HepG2 (cell line): ENCODE results near the gene SULT4A1. TPM values are rescaled to one million over a fixed set of nuclear protein-coding genes. Genes with fewer than 3 reads are reported as not detected.

ENCODE experiments used
- ATAC-seq: fragments of 200-7000 bp; cut with Tn5 transposase; 3 replicates; pipeline ENCODE4 v1.9.1; 2020; ENCODE audit warnings: mild to moderate bottlenecking, moderate library complexity
- BruUV-seq: library from RNA; stranded (reverse); fragments of 400-500 nt; replicated peaks from 2 replicates; lab custom pipeline; 2021; lab: Mats Ljungman, UMichigan
- CTCF ChIA-PET: fragments of 300-600 bp; formaldehyde crosslinking; extraction: SDS; loops from one replicate; lab custom pipeline; 2021; ENCODE audit warnings: low total read pairs, inconsistent platforms, low intra/inter-chr PET ratio; lab: Yijun Ruan, JAX
- POLR2A ChIA-PET: fragments of 350-600 bp; sonication (Branson Sonifier 250); formaldehyde crosslinking; loops from one replicate; lab custom pipeline; 2020; ENCODE audit warnings: antibody characterized with exemption, inconsistent platforms; lab: Yijun Ruan, JAX
- DNase-seq: peaks from one replicate; pipeline ENCODE4 v3.0.0-alpha.2; 2015; ENCODE audit warnings: low spot score
- FAIRE-seq: peaks from 3 replicates; lab custom pipeline; 2011; peaks lifted over from hg19 to GRCh38; lab: Jason Lieb, UNC
- H2AFZ ChIP-seq: one replicate; pipeline ENCODE4 v1.6.1; 2011; ENCODE audit warnings: low read length, inconsistent platforms
- H3K27ac ChIP-seq: fragments of 300-600 bp; 3 replicates; pipeline ENCODE4 v1.8.0; 2011; ENCODE audit warnings: mixed run types, mild to moderate bottlenecking, mixed read lengths, low read length, inconsistent platforms; ENCODE audit not compliant: insufficient read depth; ENCODE audit errors: extremely low read length
- H3K27me3 ChIP-seq, 2 experiments: fragments of 200-600 bp in 1 of 2; 2 replicates in 1 of 2; 3 replicates in 1 of 2; pipeline versions ENCODE4 v1.6.0 to v1.8.0; 2011; ENCODE audit warnings: low read length in 2 of 2, mild to moderate bottlenecking in 2 of 2, moderate library complexity in 2 of 2, inconsistent platforms in 1 of 2; ENCODE audit not compliant: insufficient read depth in 2 of 2, control insufficient read depth in 1 of 2
- H3K36me3 ChIP-seq, 2 experiments: fragments of 200-600 bp in 1 of 2; replicated peaks in 1 of 2; 2 replicates in 1 of 2; 3 replicates in 1 of 2; pipeline versions ENCODE4 v1.5.1 to v1.8.0; 2011; ENCODE audit warnings: low read length in 2 of 2, inconsistent platforms in 1 of 2; ENCODE audit not compliant: insufficient read depth in 2 of 2, control insufficient read depth in 1 of 2
- H3K4me1 ChIP-seq: 2 replicates; pipeline ENCODE4 v1.5.1; 2012; ENCODE audit warnings: low read length, inconsistent platforms; ENCODE audit not compliant: insufficient read depth
- H3K4me2 ChIP-seq: 2 replicates; pipeline ENCODE4 v1.6.0; 2011; ENCODE audit warnings: low read depth, low read length, inconsistent platforms
- H3K4me3 ChIP-seq, 3 experiments: fragments of 200-600 bp in 1 of 3; sonication (generic), shearing (Covaris generic) in 1 of 3; replicated peaks in 1 of 3; 2 replicates each; pipeline ENCODE4 v1.5.1; 2011 to 2016; ENCODE audit warnings: low read length in 3 of 3, inconsistent platforms in 2 of 3, low read depth in 2 of 3, mild to moderate bottlenecking in 2 of 3, control low read depth in 1 of 3, mixed read lengths in 1 of 3; ENCODE audit not compliant: insufficient read depth in 1 of 3
- H3K79me2 ChIP-seq: one replicate; pipeline ENCODE4 v1.6.1; 2011; ENCODE audit warnings: low read length, inconsistent platforms; ENCODE audit not compliant: insufficient read depth
- H3K9ac ChIP-seq: 2 replicates; pipeline ENCODE4 v1.6.0; 2011; ENCODE audit warnings: mild to moderate bottlenecking, low read depth, low read length, inconsistent platforms; ENCODE audit not compliant: insufficient read depth
- H3K9me3 ChIP-seq: 2 replicates; pipeline ENCODE4 v1.5.1; 2012; ENCODE audit warnings: mild to moderate bottlenecking, low read length
- H4K20me1 ChIP-seq: 2 replicates; pipeline ENCODE4 v1.6.0; 2011; ENCODE audit warnings: inconsistent platforms, mild to moderate bottlenecking, low read length, moderate library complexity; ENCODE audit not compliant: insufficient read depth
- FOXK1 ChIP-seq: sonication (generic); formaldehyde crosslinking; IDR thresholded peaks from 2 replicates; pipeline ENCODE4 v1.4.0; 2020; ENCODE audit warnings: low read depth, missing genetic modification reagents, borderline replicate concordance
- FOXM1 ChIP-seq: sonication (generic); formaldehyde crosslinking; IDR thresholded peaks from 2 replicates; pipeline ENCODE4 v1.5.0; 2020; ENCODE audit warnings: missing genetic modification reagents
- HNRNPL ChIP-seq: fragments of 200-400 bp; formaldehyde crosslinking; IDR thresholded peaks from 2 replicates; pipeline ENCODE4 v1.6.1; 2017; ENCODE audit warnings: mild to moderate bottlenecking, low read depth, low read length
- HOMEZ ChIP-seq: IDR thresholded peaks from 2 replicates; pipeline ENCODE4 v1.6.1; 2016; ENCODE audit warnings: low read depth
- KAT8 ChIP-seq: IDR thresholded peaks from 2 replicates; pipeline ENCODE4 v1.6.1; 2016; ENCODE audit warnings: missing genetic modification reagents, missing compliant biosample characterization
- KDM1A ChIP-seq: IDR thresholded peaks from 2 replicates; pipeline ENCODE4 v1.6.1; 2016; ENCODE audit warnings: missing compliant biosample characterization
- PAX8 ChIP-seq: sonication (generic); formaldehyde crosslinking; IDR thresholded peaks from 2 replicates; pipeline ENCODE4 v1.8.0; 2022; ENCODE audit warnings: mild to moderate bottlenecking, missing genetic modification reagents, borderline replicate concordance
- PBX3 ChIP-seq: sonication (generic); formaldehyde crosslinking; IDR thresholded peaks from 2 replicates; pipeline ENCODE4 v1.8.1; 2023; ENCODE audit warnings: missing genetic modification reagents, inconsistent platforms, borderline replicate concordance
- PHF8 ChIP-seq: sonication (generic); formaldehyde crosslinking; IDR thresholded peaks from 2 replicates; pipeline ENCODE4 v1.5.0; 2020; ENCODE audit warnings: missing genetic modification reagents
- POLR2AphosphoS2 ChIP-seq: IDR thresholded peaks from 2 replicates; pipeline ENCODE4 v1.6.1; 2011; ENCODE audit warnings: low read depth, low read length, improper control_type of control experiment
- STAG1 ChIP-seq: sonication (generic); formaldehyde crosslinking; IDR thresholded peaks from 2 replicates; pipeline ENCODE4 v1.4.0; 2020; ENCODE audit warnings: missing genetic modification reagents
- ZBTB26 ChIP-seq: IDR thresholded peaks from 2 replicates; pipeline ENCODE4 v1.6.1; 2016; ENCODE audit warnings: missing compliant biosample characterization, missing genetic modification reagents, borderline replicate concordance
- ZHX1 ChIP-seq: sonication (generic); formaldehyde crosslinking; IDR thresholded peaks from 2 replicates; pipeline ENCODE4 v1.8.1; 2022; ENCODE audit warnings: low read depth, mild to moderate bottlenecking, missing genetic modification reagents
- ZNF333 ChIP-seq: sonication (generic); formaldehyde crosslinking; IDR thresholded peaks from 2 replicates; pipeline ENCODE4 v1.4.0; 2020; ENCODE audit warnings: mild to moderate bottlenecking, missing genetic modification reagents, borderline replicate concordance
- ZNF446 ChIP-seq: sonication (generic); formaldehyde crosslinking; IDR thresholded peaks from 2 replicates; pipeline ENCODE4 v1.5.0; 2020; ENCODE audit warnings: mild to moderate bottlenecking, missing genetic modification reagents
- ZNF546 ChIP-seq: sonication (generic); formaldehyde crosslinking; conservative IDR thresholded peaks from 2 replicates; pipeline ENCODE4 v1.8.1; 2023; ENCODE audit warnings: mild to moderate bottlenecking, missing genetic modification reagents
- ZNF576 ChIP-seq: sonication (generic); formaldehyde crosslinking; IDR thresholded peaks from 2 replicates; pipeline ENCODE4 v1.4.0; 2020; ENCODE audit warnings: mild to moderate bottlenecking, missing genetic modification reagents
- ZNF746 ChIP-seq: sonication (generic); formaldehyde crosslinking; IDR thresholded peaks from 2 replicates; pipeline ENCODE4 v1.8.0; 2022; ENCODE audit warnings: mild to moderate bottlenecking, missing genetic modification reagents
- WGBS: methylation state at CpG from one replicate; pipeline ENCODE4 v1.1.6; 2017; ENCODE audit warnings: low lambda C conversion rate; 5-methylcytosine and 5-hydroxymethylcytosine counted together
- in situ Hi-C: cut with HindIII; loops from 2 replicates; pipeline ENCODE4 v1.10.0; 2017; ENCODE audit warnings: low pct_unique_long_range_greater_than_20kb; ENCODE audit not compliant: extremely low pct_ligation_motif_present
- intact Hi-C: fragments of 100-400 bp; cut with micrococcal nuclease; formaldehyde crosslinking; loops from one replicate; pipeline ENCODE4 v1.10.0; 2022; ENCODE audit not compliant: unreplicated experiment
- polyA plus RNA-seq, 8 experiments: library from polyadenylated mRNA; depleted of rRNA in 3 of 8; stranded (reverse) in 7 of 8; unstranded in 1 of 8; fragments of >200 nt; fragmentation: Illumina TruSeq in 4 of 8; extraction: Trizol in 4 of 8; gene quantifications; 2 replicates each; pipeline versions ENCODE4 v1.2.1 to v1.2.3, GENCODE V29; 2011 to 2016; ENCODE audit warnings: low read depth in 4 of 8, missing spikeins in 1 of 8, mixed read lengths in 1 of 8; ENCODE audit not compliant: insufficient read depth in 1 of 8
- total RNA-seq, 5 experiments: library from RNA; depleted of rRNA; stranded (reverse); fragments of >200 nt; fragmentation: Illumina TruSeq; extraction: Trizol; gene quantifications; 2 replicates each; pipeline ENCODE4 v1.2.3, GENCODE V29; 2016; ENCODE audit warnings: low read depth in 1 of 5

The SULT4A1 gene
- total and polyA plus RNA-seq, 2 of the 13 experiments (the other 11 are each of a cell fraction or from before 2014, with no cell fraction given) = not detected

- Histone ChIP-seq H3K27me3 (peaks cover 1 to 49% of the 10 kb centered on the region in 2 experiments; a peak in 4 of 5 replicates), H3K9me3 (no peaks in the 10 kb centered on the region), H3K4me3 (no peak overlapping the region), H3K27ac (no peak overlapping the region), H3K79me2 (no peaks in the 10 kb centered on the region), H3K4me2 (no peak overlapping the region), H3K36me3 (no peaks in the 10 kb centered on the region), H3K4me1 (peaks cover 12% of the 10 kb centered on the region), H2AFZ (no peak overlapping the region), H3K9ac (no peak overlapping the region), H4K20me1 (no peaks in the 10 kb centered on the region)
- intact Hi-C loops = no loop called here
- CTCF ChIA-PET = no interaction called here
- POLR2A ChIA-PET = no interaction called here
- no peak for DNase-seq
- ATAC-seq = no peak
- 17% methylated on average over 5 of the region's 13 CpGs for WGBS
- TF ChIP-seq ZHX1 (CRISPR knock-in tag) = no peak
- TF ChIP-seq ZNF446 = no peak
- no peak for TF ChIP-seq FOXK1 (CRISPR knock-in tag)
- TF ChIP-seq KAT8 (CRISPR knock-in tag) = no peak
- no peak for TF ChIP-seq HOMEZ (CRISPR knock-in tag)
- no peak for TF ChIP-seq PBX3 (CRISPR knock-in tag)
- TF ChIP-seq PHF8 = no peak
- no peak for TF ChIP-seq ZBTB26
- no peak for TF ChIP-seq HNRNPL
- no peak for TF ChIP-seq STAG1 (CRISPR knock-in tag)
- TF ChIP-seq POLR2AphosphoS2 = no peak
- TF ChIP-seq KDM1A = no peak
- TF ChIP-seq ZNF576 (CRISPR knock-in tag) = no peak
- TF ChIP-seq ZNF546 = no peak
- TF ChIP-seq PAX8 = no peak
- TF ChIP-seq FOXM1 = no peak
- no peak for TF ChIP-seq ZNF333
- no peak for TF ChIP-seq ZNF746
- in situ Hi-C loops = no loop called here
- BruUV-seq = no TSS peak
- FAIRE-seq = no peak
Measured at GRCh38 chr22:43819931-43820640, 42.2 kb downstream of the SULT4A1 start.
